Measurements from ENCODE around the gene TBX21. TPM values are rescaled to one million over a fixed set of nuclear protein-coding genes. Genes with fewer than 3 reads are reported as not detected.

TBX21 gene
- total and polyA plus RNA-seq, 9 of the 15 experiments (the other 6 are each of a cell fraction or from before 2014, with no cell fraction given) = 0.07 TPM; not detected in 8

DNA sequence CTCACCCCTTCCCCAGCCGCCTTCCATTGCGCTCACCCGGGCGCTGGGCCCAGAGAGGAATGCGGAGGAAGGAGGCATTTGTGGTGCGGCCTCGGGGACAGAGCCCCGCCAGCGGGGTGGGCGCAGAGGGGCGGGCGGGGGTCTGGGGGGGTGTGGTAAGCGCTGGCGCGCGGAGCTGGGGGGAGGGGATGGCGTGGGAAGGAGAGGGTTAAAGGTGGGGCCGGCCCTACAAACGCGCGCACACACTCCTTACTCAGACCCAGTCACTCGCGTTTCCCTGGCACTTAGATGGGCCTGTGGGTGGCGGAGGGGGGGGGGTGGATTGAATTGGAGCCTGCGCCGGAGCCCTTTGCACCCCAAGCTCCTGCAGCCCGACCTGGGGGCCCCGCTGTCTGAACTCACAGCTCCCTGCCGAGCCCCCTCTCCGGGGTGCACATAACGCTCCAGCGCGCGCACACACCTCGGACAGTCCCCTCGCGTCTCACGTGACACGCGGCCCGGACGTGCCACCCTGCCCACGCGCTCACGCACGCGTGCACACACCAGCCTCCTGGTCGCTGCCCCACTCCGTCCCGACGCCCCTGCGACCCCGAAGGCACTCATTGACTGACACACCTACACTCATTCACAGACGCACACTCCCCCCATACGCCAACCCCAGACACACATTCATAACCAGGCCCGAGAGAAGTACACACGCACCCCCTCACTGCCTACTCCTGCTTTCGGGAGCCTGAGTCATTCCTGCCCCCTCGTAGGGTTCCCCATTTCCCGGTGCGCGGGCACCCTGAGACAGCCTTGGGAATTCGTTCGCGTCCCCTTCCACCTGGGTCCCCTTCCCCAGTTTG is 38.2 kb upstream of the TBX21 start (continued):
- TF ChIP-seq FIP1L1 (IDR thresholded peaks at IDR 0.05; ENCODE audit: low read depth, low read length, poor library complexity, severe bottlenecking) (peak; percentile 31), ARHGAP35 (IDR thresholded peaks at IDR 0.05; ENCODE audit: partially characterized antibody) (peak; percentile 43), HDGF (IDR thresholded peaks at IDR 0.05) (peak; percentile 55; the same call in 1 of the 2 replicates), KDM5B (IDR thresholded peaks at IDR 0.05; ENCODE audit: insufficient replicate concordance, low read depth, low read length) (peak; percentile 47), RB1 (IDR thresholded peaks at IDR 0.05; ENCODE audit: low read depth) (no peak), HDAC2 (IDR thresholded peaks at IDR 0.05) (no peak), BHLHE40 (IDR thresholded peaks at IDR 0.05; ENCODE audit: low read length) (peak; percentile 91)
- TF ChIP-seq, protein P1, sequence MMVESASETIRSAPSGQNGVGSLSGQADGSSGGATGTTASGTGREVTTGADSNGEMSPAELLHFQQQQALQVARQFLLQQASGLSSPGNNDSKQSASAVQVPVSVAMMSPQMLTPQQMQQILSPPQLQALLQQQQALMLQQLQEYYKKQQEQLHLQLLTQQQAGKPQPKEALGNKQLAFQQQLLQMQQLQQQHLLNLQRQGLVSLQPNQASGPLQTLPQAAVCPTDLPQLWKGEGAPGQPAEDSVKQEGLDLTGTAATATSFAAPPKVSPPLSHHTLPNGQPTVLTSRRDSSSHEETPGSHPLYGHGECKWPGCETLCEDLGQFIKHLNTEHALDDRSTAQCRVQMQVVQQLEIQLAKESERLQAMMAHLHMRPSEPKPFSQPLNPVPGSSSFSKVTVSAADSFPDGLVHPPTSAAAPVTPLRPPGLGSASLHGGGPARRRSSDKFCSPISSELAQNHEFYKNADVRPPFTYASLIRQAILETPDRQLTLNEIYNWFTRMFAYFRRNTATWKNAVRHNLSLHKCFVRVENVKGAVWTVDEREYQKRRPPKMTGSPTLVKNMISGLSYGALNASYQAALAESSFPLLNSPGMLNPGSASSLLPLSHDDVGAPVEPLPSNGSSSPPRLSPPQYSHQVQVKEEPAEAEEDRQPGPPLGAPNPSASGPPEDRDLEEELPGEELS (CRISPR knock-in tag; IDR thresholded peaks at IDR 0.05; ENCODE audit: borderline replicate concordance) = peak; percentile 51; the same call in 1 of the 2 replicates
- TF ChIP-seq, protein P2, sequence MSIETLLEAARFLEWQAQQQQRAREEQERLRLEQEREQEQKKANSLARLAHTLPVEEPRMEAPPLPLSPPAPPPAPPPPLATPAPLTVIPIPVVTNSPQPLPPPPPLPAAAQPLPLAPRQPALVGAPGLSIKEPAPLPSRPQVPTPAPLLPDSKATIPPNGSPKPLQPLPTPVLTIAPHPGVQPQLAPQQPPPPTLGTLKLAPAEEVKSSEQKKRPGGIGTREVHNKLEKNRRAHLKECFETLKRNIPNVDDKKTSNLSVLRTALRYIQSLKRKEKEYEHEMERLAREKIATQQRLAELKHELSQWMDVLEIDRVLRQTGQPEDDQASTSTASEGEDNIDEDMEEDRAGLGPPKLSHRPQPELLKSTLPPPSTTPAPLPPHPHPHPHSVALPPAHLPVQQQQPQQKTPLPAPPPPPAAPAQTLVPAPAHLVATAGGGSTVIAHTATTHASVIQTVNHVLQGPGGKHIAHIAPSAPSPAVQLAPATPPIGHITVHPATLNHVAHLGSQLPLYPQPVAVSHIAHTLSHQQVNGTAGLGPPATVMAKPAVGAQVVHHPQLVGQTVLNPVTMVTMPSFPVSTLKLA (conservative IDR thresholded peaks at IDR 0.05) = peak in 1 of 2 experiments; percentile 25; a peak in 1 of 4 replicates
- TF ChIP-seq, protein P3, sequence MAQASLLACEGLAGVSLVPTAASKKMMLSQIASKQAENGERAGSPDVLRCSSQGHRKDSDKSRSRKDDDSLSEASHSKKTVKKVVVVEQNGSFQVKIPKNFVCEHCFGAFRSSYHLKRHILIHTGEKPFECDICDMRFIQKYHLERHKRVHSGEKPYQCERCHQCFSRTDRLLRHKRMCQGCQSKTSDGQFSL (CRISPR knock-in tag; IDR thresholded peaks at IDR 0.05) = peak; percentile 89
- TF ChIP-seq, protein P3 (tag; IDR thresholded peaks at IDR 0.05) = peak in 1 of 2 experiments; percentile 22; a peak in 1 of 4 replicates
- TF ChIP-seq, protein P4, sequence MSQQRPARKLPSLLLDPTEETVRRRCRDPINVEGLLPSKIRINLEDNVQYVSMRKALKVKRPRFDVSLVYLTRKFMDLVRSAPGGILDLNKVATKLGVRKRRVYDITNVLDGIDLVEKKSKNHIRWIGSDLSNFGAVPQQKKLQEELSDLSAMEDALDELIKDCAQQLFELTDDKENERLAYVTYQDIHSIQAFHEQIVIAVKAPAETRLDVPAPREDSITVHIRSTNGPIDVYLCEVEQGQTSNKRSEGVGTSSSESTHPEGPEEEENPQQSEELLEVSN (IDR thresholded peaks at IDR 0.05; ENCODE audit: borderline replicate concordance in 1 of 2, extremely low read depth in 1 of 2, insufficient read depth in 1 of 2, insufficient read length in 1 of 2, low read depth in 1 of 2, low read length in 1 of 2, poor library complexity in 1 of 2, severe bottlenecking in 1 of 2) = peak; percentile 55 to 75

Measured in K562 (cell line).